Measurements from ENCODE around the gene SEC16A.

Gene SEC16A

GRCh38 chr9:136513191-136513590, 30.4 kb upstream of the SEC16A start:
- ChIA-PET CTCF (no interaction called here), POLR2A (no interaction called here)
- DNase-seq (ENCODE audit: extremely low spot score) = no peak
- no peak for TF ChIP-seq ZNF384 (IDR thresholded peaks at IDR 0.05)
- no peak for TF ChIP-seq L3MBTL2 (conservative IDR thresholded peaks at IDR 0.05)
- no peak for TF ChIP-seq SP1 (IDR thresholded peaks at IDR 0.05)
- TF ChIP-seq CTBP1 (IDR thresholded peaks at IDR 0.05; ENCODE audit: borderline replicate concordance) = no peak
- TF ChIP-seq LEF1 (IDR thresholded peaks at IDR 0.05; ENCODE audit: borderline replicate concordance) = no peak

- no peak for TF ChIP-seq NFRKB (IDR thresholded peaks at IDR 0.05)
- no peak for TF ChIP-seq CTBP1 (IDR thresholded peaks at IDR 0.05; ENCODE audit: borderline replicate concordance)
- no peak for TF ChIP-seq L3MBTL2 (conservative IDR thresholded peaks at IDR 0.05)
- no peak for TF ChIP-seq ELF4 (IDR thresholded peaks at IDR 0.05)
- TF ChIP-seq SP1 (IDR thresholded peaks at IDR 0.05) = no peak
- TF ChIP-seq HDGF (IDR thresholded peaks at IDR 0.05; ENCODE audit: borderline replicate concordance) = no peak
- TF ChIP-seq TARDBP (IDR thresholded peaks at IDR 0.05) = no peak
- TF ChIP-seq ARNT (IDR thresholded peaks at IDR 0.05) = no peak
- TF ChIP-seq FOXA1 (IDR thresholded peaks at IDR 0.05) = no peak
- TF ChIP-seq LEF1 (IDR thresholded peaks at IDR 0.05; ENCODE audit: borderline replicate concordance) = no peak
- no peak for TF ChIP-seq FOXM1 (IDR thresholded peaks at IDR 0.05; ENCODE audit: borderline replicate concordance)
- TF ChIP-seq ZNF384 (IDR thresholded peaks at IDR 0.05) = no peak
- DNase-seq (ENCODE audit: extremely low spot score) = peak; percentile 64
- ChIA-PET POLR2A (no interaction called here), CTCF (no interaction called here)
These were observed 29.8 kb upstream of the SEC16A start for GRCh38 chr9:136512651-136513071.

GRCh38 chr9:136511670-136512592, 29.1 kb upstream of the SEC16A start:
- CTCF ChIA-PET = no interaction called here
- DNase-seq (ENCODE audit: extremely low spot score) = no peak
- TF ChIP-seq L3MBTL2 (conservative IDR thresholded peaks at IDR 0.05) (no peak), HDGF (IDR thresholded peaks at IDR 0.05; ENCODE audit: borderline replicate concordance) (no peak), LEF1 (IDR thresholded peaks at IDR 0.05; ENCODE audit: borderline replicate concordance) (no peak), FOXM1 (IDR thresholded peaks at IDR 0.05; ENCODE audit: borderline replicate concordance) (no peak), ELF4 (IDR thresholded peaks at IDR 0.05) (no peak), SUZ12 (IDR thresholded peaks at IDR 0.05) (no peak), FOXA1 (IDR thresholded peaks at IDR 0.05) (no peak), ZNF384 (IDR thresholded peaks at IDR 0.05) (no peak), NFRKB (IDR thresholded peaks at IDR 0.05) (no peak), SP1 (IDR thresholded peaks at IDR 0.05) (no peak), FOXK2 (IDR thresholded peaks at IDR 0.05) (no peak), CTBP1 (IDR thresholded peaks at IDR 0.05; ENCODE audit: borderline replicate concordance) (no peak), TARDBP (IDR thresholded peaks at IDR 0.05) (no peak), ARNT (IDR thresholded peaks at IDR 0.05) (no peak), PKNOX1 (IDR thresholded peaks at IDR 0.05) (no peak)
- POLR2A ChIA-PET = no interaction called here

- TF ChIP-seq LEF1 (IDR thresholded peaks at IDR 0.05; ENCODE audit: borderline replicate concordance) (no peak), FOXA1 (IDR thresholded peaks at IDR 0.05) (no peak), ZNF384 (IDR thresholded peaks at IDR 0.05) (no peak), L3MBTL2 (conservative IDR thresholded peaks at IDR 0.05) (no peak), PKNOX1 (IDR thresholded peaks at IDR 0.05) (no peak), SP1 (IDR thresholded peaks at IDR 0.05) (no peak), FOXK2 (IDR thresholded peaks at IDR 0.05) (no peak), FOXM1 (IDR thresholded peaks at IDR 0.05; ENCODE audit: borderline replicate concordance) (no peak), NFRKB (IDR thresholded peaks at IDR 0.05) (no peak), CTBP1 (IDR thresholded peaks at IDR 0.05; ENCODE audit: borderline replicate concordance) (no peak), ARNT (IDR thresholded peaks at IDR 0.05) (no peak), TARDBP (IDR thresholded peaks at IDR 0.05) (no peak), ELF4 (IDR thresholded peaks at IDR 0.05) (no peak), SUZ12 (IDR thresholded peaks at IDR 0.05) (no peak), HDGF (IDR thresholded peaks at IDR 0.05; ENCODE audit: borderline replicate concordance) (no peak), BHLHE40 (IDR thresholded peaks at IDR 0.05; ENCODE audit: borderline replicate concordance) (no peak)
- ChIA-PET CTCF (no interaction called here), POLR2A (no interaction called here)
- no peak for DNase-seq (ENCODE audit: extremely low spot score)
These were observed 28.4 kb upstream of the SEC16A start for GRCh38 chr9:136511144-136511669.

GRCh38 chr9:136510561-136510960, 27.7 kb upstream of the SEC16A start:
- TF ChIP-seq TARDBP (IDR thresholded peaks at IDR 0.05) (no peak), ELF4 (IDR thresholded peaks at IDR 0.05) (no peak), ARNT (IDR thresholded peaks at IDR 0.05) (no peak), NFRKB (IDR thresholded peaks at IDR 0.05) (no peak), FOXA1 (IDR thresholded peaks at IDR 0.05) (no peak), FOXK2 (IDR thresholded peaks at IDR 0.05) (no peak), CTBP1 (IDR thresholded peaks at IDR 0.05; ENCODE audit: borderline replicate concordance) (no peak), HDGF (IDR thresholded peaks at IDR 0.05; ENCODE audit: borderline replicate concordance) (no peak), BHLHE40 (IDR thresholded peaks at IDR 0.05; ENCODE audit: borderline replicate concordance) (no peak), SUZ12 (IDR thresholded peaks at IDR 0.05) (no peak), ZNF384 (IDR thresholded peaks at IDR 0.05) (no peak), SP1 (IDR thresholded peaks at IDR 0.05) (no peak), L3MBTL2 (conservative IDR thresholded peaks at IDR 0.05) (no peak), PKNOX1 (IDR thresholded peaks at IDR 0.05) (no peak), FOXM1 (IDR thresholded peaks at IDR 0.05; ENCODE audit: borderline replicate concordance) (no peak), LEF1 (IDR thresholded peaks at IDR 0.05; ENCODE audit: borderline replicate concordance) (no peak)
- CTCF ChIA-PET = no interaction called here
- POLR2A ChIA-PET = no interaction called here

More at GRCh38 chr9:136510561-136510960, 27.7 kb upstream of the SEC16A start:
- no peak for DNase-seq (ENCODE audit: extremely low spot score)

All from HEK293T (cell line).